SK-N-SH treated with all-trans-retinoic acid at 6 μM for 48 hours (cell line): ENCODE data around the gene FOXJ3.

ENCODE experiments used
- GLIS3 ChIP-seq: fragments of 250-450 bp; sonication (Bioruptor Pico); IDR thresholded peaks from 2 replicates; pipeline ENCODE4 v1.5.0; 2020; ENCODE audit warnings: mild to moderate bottlenecking, moderate library complexity
- PPARA ChIP-seq: fragments of 250-450 bp; sonication (Bioruptor Pico); IDR thresholded peaks from 2 replicates; pipeline ENCODE4 v1.5.0; 2020; ENCODE audit warnings: mild to moderate bottlenecking, borderline replicate concordance
- RARB ChIP-seq: fragments of 250-450 bp; sonication (Bioruptor Pico); IDR thresholded peaks from 2 replicates; pipeline ENCODE4 v1.8.0; 2021; ENCODE audit warnings: mild to moderate bottlenecking, moderate library complexity
- ZFP30 ChIP-seq: fragments of 450-650 bp; formaldehyde crosslinking; IDR thresholded peaks from 2 replicates; pipeline ENCODE4 v1.5.0; 2022; ENCODE audit warnings: mild to moderate bottlenecking, moderate library complexity
- TF ChIP-seq, protein P1 (sequence below): fragments of 250-450 bp; sonication (Bioruptor Pico); IDR thresholded peaks from 2 replicates; pipeline ENCODE4 v1.5.1; 2021; ENCODE audit warnings: mild to moderate bottlenecking, moderate library complexity
- TF ChIP-seq, protein P2 (sequence below): fragments of 250-450 bp; sonication (Bioruptor Pico); IDR thresholded peaks from 2 replicates; pipeline ENCODE4 v1.8.0; 2020; ENCODE audit warnings: mild to moderate bottlenecking, moderate library complexity, borderline replicate concordance
- TF ChIP-seq, protein P3 (sequence below): fragments of 250-450 bp; sonication (Bioruptor Pico); IDR thresholded peaks from 2 replicates; pipeline ENCODE4 v1.5.1; 2020; ENCODE audit warnings: low read depth, mild to moderate bottlenecking, moderate library complexity

DNA sequence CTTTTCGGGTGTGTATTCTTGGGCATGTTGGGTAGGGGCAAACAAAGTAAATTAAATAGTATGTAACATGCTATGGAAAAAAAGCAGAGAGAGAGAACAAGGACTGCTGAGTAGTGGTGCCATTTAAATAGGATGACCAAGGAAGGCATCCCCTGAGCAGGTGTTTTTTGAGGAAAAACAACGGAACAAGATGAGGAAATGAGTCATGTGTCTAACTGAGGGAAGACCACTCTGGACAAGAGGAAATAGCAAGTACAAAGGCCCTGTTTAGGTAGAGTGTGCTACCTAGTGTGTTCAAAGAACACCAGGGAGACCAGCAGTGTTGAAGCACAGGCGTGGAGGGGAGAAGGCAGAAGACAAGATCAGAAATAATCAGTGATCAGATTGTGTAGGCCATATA is 150.4 kb downstream of the FOXJ3 start:
- TF ChIP-seq GLIS3 (CRISPR knock-in tag) (no peak), PPARA (no peak), ZFP30 (CRISPR knock-in tag) (no peak), RARB (CRISPR knock-in tag) (no peak)
- TF ChIP-seq, protein P1, sequence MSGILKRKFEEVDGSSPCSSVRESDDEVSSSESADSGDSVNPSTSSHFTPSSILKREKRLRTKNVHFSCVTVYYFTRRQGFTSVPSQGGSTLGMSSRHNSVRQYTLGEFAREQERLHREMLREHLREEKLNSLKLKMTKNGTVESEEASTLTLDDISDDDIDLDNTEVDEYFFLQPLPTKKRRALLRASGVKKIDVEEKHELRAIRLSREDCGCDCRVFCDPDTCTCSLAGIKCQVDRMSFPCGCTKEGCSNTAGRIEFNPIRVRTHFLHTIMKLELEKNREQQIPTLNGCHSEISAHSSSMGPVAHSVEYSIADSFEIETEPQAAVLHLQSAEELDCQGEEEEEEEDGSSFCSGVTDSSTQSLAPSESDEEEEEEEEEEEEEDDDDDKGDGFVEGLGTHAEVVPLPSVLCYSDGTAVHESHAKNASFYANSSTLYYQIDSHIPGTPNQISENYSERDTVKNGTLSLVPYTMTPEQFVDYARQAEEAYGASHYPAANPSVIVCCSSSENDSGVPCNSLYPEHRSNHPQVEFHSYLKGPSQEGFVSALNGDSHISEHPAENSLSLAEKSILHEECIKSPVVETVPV, result no peak
- TF ChIP-seq, protein P2, sequence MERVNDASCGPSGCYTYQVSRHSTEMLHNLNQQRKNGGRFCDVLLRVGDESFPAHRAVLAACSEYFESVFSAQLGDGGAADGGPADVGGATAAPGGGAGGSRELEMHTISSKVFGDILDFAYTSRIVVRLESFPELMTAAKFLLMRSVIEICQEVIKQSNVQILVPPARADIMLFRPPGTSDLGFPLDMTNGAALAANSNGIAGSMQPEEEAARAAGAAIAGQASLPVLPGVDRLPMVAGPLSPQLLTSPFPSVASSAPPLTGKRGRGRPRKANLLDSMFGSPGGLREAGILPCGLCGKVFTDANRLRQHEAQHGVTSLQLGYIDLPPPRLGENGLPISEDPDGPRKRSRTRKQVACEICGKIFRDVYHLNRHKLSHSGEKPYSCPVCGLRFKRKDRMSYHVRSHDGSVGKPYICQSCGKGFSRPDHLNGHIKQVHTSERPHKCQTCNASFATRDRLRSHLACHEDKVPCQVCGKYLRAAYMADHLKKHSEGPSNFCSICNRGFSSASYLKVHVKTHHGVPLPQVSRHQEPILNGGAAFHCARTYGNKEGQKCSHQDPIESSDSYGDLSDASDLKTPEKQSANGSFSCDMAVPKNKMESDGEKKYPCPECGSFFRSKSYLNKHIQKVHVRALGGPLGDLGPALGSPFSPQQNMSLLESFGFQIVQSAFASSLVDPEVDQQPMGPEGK, result no peak
- TF ChIP-seq, protein P3, sequence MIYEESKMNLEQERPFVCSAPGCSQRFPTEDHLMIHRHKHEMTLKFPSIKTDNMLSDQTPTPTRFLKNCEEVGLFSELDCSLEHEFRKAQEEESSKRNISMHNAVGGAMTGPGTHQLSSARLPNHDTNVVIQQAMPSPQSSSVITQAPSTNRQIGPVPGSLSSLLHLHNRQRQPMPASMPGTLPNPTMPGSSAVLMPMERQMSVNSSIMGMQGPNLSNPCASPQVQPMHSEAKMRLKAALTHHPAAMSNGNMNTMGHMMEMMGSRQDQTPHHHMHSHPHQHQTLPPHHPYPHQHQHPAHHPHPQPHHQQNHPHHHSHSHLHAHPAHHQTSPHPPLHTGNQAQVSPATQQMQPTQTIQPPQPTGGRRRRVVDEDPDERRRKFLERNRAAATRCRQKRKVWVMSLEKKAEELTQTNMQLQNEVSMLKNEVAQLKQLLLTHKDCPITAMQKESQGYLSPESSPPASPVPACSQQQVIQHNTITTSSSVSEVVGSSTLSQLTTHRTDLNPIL (CRISPR knock-in tag), result no peak
